Activated T-cell treated with anti-CD3 and anti-CD28 coated beads for 48 hours (primary cell): ENCODE results near the gene EVC.
"Not testable (repeated sequence)": the region's sequence is repeated elsewhere in the genome, so short reads cannot be mapped to it uniquely, and the experiment has no call there.

ENCODE experiments used
- DNase-seq: peaks from one replicate; pipeline ENCODE4 v3.0.0-alpha.2; 2020; ENCODE audit warnings: low read depth

Gene EVC

DNA sequence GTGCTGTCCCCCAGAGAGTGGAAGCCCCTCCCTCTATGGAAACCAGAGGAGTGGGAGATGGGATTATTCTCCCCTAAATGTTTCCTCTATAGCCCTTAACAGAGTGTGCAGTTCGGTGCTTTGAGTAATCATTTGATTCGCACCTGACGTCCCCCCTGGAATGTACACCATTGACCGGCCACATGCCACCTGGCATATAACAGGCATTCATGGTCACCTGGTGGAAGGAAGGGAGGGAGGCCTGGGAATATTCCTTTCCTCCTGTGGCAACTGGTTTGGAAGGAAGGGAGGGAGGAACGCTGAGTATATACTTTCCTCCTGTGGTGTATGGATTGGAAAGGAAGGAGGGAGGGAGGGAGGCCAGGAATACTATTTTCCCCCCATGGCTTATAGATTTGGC lies 104.6 kb downstream of the EVC start:
- no peak for DNase-seq

GRCh38 chr4:5816101-5816500 lies 105.1 kb downstream of the EVC start:
- no peak for DNase-seq

GRCh38 chr4:5816851-5817375 lies 105.9 kb downstream of the EVC start:
- no peak for DNase-seq

DNA sequence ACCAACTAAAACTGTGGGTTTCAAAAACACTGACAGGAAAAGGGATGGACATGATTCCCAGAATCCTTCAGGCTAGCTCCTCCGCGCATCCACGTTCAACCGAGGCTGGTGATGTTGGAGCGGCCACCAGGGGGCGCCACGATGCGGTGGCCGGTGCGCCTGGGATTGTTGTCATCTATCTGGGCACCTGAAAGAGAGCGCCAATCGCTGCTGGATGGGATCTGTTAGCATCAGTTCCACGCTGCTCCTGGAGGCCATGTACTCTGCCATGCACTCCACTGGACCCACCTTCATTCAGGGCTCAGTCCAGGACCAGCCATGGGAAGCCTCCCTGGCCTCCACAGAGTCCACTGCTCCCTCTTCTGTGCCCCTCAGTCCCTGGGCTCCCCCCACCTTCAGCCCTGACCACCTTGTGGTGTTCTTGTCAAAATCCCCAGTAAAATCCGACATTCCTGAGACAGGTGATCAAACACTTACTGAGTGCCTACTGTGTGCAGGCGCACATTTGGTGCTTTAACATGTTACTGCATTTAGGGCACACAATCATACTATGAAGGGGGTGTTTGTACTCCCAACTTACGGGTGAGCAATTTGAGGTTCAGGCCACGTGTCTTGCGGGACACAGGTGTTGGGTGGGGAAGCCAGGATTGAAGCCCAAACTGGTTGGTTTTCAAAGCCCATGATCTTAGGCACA lies 110.8 kb downstream of the EVC start:
- no peak for DNase-seq

DNA sequence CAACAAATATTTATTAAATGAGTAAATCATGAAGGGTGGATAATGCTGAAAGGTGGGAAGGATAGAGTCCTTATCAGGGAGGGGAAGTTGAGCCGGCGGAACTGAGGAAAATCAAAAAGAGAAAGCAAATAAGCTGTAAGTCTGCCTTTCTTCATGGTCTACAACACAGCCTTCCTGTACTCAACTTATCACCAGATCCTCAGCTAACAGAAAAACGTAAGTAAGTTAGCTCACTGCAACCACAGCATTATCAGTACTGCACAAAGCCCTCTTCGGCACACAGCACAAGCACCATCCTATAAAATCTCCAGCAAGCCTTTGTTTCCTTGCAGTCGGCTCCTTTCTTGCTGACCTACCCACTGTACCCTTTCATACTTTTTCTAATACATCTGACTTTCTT lies 111.6 kb downstream of the EVC start:
- DNase-seq = no peak

GRCh38 chr4:5823542-5824211 lies 112.7 kb downstream of the EVC start:
- DNase-seq = no peak

GRCh38 chr4:5824227-5824626 lies 113.2 kb downstream of the EVC start:
- no peak for DNase-seq

DNA sequence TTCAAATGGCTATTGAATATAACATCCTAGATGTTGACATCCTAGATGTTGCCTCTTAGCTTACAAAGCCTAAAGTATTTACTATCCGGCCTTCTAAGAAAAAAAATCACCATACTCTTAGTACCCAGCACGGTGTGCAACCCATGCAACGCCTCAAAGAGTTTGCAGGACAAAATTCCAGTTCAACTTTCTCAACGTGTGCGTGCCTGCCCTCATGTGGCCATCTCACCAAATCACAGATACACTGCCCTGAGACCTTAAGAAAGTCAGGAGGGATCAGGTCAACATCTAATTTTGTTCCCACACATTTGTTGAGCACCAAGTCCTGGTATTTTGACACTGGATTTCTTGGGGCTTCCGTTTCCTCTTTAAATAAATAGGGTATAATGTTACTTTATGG lies 113.6 kb downstream of the EVC start:
- DNase-seq = no peak

DNA sequence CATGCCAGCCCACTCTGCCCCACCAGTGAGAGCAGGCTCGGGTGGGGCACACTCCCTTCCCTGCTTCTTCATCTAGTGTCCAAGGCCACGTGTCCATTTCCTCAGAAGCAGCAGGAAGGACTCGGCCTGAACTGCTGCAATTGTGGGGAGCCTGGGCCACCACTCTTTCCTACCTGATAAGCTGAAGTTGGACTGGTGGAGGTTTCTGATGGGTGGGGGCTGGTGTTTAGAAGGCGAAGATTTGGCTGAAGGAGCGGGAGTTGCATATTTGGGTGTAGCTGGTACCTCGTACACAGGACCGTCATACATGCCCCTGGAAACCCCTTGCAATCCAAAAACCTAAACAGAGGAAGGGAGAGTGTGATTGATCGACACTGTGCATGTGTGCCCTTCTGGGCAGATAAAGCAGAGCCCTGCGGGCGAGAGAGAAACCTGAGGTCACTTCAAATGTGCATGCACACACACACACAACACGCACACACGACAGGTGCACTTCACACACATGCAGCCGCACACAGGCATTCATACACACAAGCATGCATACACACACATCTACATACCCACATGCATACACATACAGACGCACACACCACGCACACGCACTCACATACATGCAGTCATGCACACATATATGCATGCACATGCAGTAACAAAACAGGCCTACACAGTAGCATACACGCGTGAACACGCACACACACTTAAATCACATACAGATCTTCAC lies 114.5 kb downstream of the EVC start:
- no peak for DNase-seq

GRCh38 chr4:5826437-5827107 lies 115.6 kb downstream of the EVC start:
- no peak for DNase-seq

DNA sequence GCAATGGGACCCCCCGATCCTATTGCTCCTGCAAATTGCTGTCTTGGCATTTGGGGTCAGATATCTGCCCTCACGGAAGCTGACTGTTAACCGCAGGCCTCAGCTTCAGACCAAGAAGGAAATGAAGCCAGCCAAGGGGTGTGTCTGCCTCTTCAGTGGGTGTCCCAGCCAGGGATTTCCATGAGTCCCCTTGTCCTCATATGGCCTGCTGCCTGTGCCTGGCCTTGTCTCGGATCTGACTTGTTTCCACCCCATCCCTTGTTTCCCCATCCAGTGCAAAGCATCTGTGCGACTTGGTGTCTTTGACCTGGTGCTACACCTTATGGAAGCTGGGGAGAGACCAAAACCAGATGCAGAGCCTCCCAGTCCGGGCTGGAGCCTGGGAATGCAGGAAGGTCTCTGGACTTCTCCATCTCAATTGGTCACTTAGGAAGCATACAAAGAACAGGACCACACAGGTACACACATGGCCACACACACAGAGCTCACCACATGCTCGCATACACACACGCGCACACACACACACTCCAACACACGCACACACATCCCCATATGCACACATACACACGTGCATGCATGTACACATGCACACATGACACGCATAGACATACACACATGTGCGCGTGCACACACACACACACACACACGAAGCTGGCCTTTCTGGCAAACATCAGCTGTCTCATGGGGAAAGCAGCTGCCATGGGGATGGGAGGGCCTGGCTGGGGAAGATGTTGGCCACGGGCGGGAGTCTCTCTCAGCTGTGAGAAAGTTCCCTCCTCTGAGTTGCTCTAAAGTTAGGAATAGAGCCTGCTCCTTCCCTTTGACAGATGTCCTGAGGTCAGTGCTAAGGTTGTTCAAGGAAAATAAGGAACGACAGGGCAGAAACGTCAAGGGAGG lies 116.4 kb downstream of the EVC start:
- DNase-seq = no peak

GRCh38 chr4:5828005-5828391 lies 117.0 kb downstream of the EVC start:
- no peak for DNase-seq

DNA sequence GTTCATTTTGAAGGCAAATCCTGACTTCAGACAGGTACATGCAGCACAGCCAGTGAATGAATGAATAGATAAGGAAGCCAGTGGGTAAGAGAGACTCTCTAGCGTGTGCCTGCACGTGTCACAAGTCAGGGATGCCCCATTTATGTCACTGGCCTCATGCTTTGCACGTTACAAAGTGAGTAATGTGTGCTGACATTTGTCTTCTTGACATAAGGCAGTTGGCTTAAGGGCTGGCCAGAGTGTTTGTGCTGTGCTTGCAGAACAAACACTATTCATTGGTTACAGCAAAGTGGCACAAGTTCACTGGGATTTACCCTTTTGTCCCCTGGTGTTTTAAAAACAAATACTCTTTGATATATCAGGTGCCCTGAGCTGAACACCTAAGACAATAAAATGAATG lies 125.9 kb downstream of the EVC start:
- no peak for DNase-seq

DNA sequence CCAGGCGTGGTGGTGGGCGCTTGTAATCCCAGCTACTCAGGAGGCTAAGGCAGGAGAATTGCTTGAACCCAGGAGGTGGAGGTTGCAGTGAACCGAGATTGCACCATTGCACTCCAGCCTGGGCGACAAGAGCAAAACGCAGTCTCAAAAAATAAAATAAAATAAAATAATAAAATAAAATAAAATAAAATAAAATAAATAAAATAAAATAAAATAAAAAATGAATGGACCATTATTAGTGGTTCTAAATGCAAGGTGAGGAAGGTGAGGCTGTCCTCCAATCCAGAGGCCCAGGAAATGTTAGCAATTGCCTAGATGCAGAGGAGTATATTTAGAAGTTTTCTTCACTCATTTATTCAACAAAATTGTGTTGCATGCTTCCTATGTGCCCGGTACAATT lies 126.5 kb downstream of the EVC start:
- not testable (repeated sequence) for DNase-seq

- DNase-seq = no peak
Measured at GRCh38 chr4:5839332-5839731, 128.3 kb downstream of the EVC start.

- DNase-seq = no peak
Measured at GRCh38 chr4:5839751-5840674, 129.0 kb downstream of the EVC start.

DNA sequence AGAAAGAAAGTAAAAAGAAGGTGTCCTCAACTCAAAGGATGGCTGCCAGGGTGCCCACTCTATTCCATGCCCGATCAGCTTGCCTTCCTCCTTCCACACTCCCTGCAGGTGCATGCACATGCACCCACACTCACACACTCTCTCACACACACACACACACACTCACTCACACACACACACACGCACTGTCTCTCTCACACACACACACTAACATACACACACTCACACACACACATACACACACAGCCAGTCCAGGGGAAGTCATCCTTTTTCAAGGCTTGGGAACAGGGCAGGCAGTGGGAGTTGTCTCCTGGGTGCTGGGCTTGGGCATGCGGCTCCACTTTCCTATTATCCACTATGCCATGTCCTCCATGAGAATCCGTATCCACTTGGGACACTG lies 131.5 kb downstream of the EVC start:
- no peak for DNase-seq

GRCh38 chr4:5843573-5844530 lies 132.9 kb downstream of the EVC start:
- DNase-seq = no peak
